ENCODE results near the gene CDCA4. TPM values are rescaled to one million over a fixed set of nuclear protein-coding genes. Genes with fewer than 3 reads are reported as not detected.

Gene CDCA4
- total and polyA plus RNA-seq, 2 experiments from 2014 or later = 24.0 to 27.5 TPM

DNA sequence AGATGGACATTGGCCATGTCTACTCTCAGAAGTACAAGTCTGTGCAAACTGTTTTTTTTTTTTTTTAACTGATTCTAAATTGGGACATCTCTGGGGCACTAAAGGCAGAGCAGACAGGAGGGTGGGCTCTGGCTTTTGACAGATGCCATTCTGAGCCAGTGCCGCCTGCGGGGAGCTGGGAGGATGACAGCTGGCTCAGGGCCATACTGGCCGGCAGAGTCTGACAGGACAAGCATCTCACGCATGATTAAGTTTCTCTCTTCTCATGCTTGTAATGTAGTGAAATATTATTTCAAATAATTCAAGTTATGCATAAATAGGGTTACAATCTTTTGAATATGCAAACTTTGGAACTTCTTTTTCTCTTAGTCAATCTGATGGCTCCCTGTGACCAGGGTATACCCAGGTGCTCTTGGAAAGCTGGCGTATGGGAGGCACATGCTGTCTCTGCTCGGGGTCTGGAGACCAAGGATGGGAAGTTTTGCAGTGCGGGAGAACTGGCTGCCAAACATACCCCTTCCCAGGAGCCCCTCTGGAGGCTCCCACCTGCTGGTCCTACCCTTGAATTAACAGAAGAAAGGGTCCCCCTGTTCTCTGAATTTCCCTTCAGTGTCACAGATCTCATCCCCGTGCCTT, 7.6 kb downstream of the CDCA4 start:
- H3K4me1 ChIP-seq (ENCODE audit: insufficient read depth) = no peaks in the 10 kb centered on the region
- peak; percentile 47 for DNase-seq
- H3F3A ChIP-seq (ENCODE audit: insufficient read depth) = no peaks in the 10 kb centered on the region; the same call in 1 of the 2 replicates
- 33 to 38% methylated on average over 8 of the region's 8 CpGs for WGBS, 2 experiments (ENCODE audit: low coverage in 1 of 2, low lambda C conversion rate in 2 of 2, missing lambda C conversion rate in 2 of 2)
- no peak overlapping the region for H3K4me3 ChIP-seq
- no peak overlapping the region for H3K4me2 ChIP-seq (ENCODE audit: unreplicated experiment)
- no peaks in the 10 kb centered on the region for H4K20me1 ChIP-seq (ENCODE audit: insufficient read depth)
- H3K79me2 ChIP-seq (ENCODE audit: insufficient read depth) = peaks cover 100% of the 10 kb centered on the region
- no peak overlapping the region for H3K27ac ChIP-seq
- no peaks in the 10 kb centered on the region for H3K9me2 ChIP-seq (ENCODE audit: insufficient read depth)
- H2AFZ ChIP-seq = no peak overlapping the region
- in situ Hi-C loops (cut with MboI) = no loop called here
- no peaks in the 10 kb centered on the region for H3K9me3 ChIP-seq (ENCODE audit: low read depth)
- peaks cover 6% of the 10 kb centered on the region; the same call in 1 of the 2 replicates for H3K36me3 ChIP-seq (ENCODE audit: low read depth)
- H3K27me3 ChIP-seq (replicated peaks; ENCODE audit: insufficient read depth) = no peaks in the 10 kb centered on the region
- no peak overlapping the region for H3K9ac ChIP-seq
- TF ChIP-seq EZH2 (IDR thresholded peaks at IDR 0.05; ENCODE audit: insufficient read depth, poor library complexity, severe bottlenecking) (no peak), EZH2phosphoT487 (IDR thresholded peaks at IDR 0.05; ENCODE audit: insufficient read depth, low read depth) (no peak)

- Histone ChIP-seq H3K79me2 (ENCODE audit: insufficient read depth) (peaks cover 94% of the 10 kb centered on the region), H3K27me3 (replicated peaks; ENCODE audit: insufficient read depth) (no peaks in the 10 kb centered on the region), H3K36me3 (ENCODE audit: low read depth) (peaks cover 6% of the 10 kb centered on the region; the same call in 1 of the 2 replicates), H3K4me3 (no peak overlapping the region), H3K4me2 (ENCODE audit: unreplicated experiment) (no peak overlapping the region), H3K9me2 (ENCODE audit: insufficient read depth) (no peaks in the 10 kb centered on the region), H3K27ac (no peak overlapping the region), H3K9ac (no peak overlapping the region), H3K4me1 (ENCODE audit: insufficient read depth) (no peaks in the 10 kb centered on the region), H4K20me1 (ENCODE audit: insufficient read depth) (no peaks in the 10 kb centered on the region), H3F3A (ENCODE audit: insufficient read depth) (no peaks in the 10 kb centered on the region; the same call in 1 of the 2 replicates), H3K9me3 (ENCODE audit: low read depth) (no peaks in the 10 kb centered on the region), H2AFZ (no peak overlapping the region)
- TF ChIP-seq EZH2 (IDR thresholded peaks at IDR 0.05; ENCODE audit: insufficient read depth, poor library complexity, severe bottlenecking) (no peak), EZH2phosphoT487 (IDR thresholded peaks at IDR 0.05; ENCODE audit: insufficient read depth, low read depth) (no peak)
- 84 to 86% methylated on average over 22 to 23 of the region's 23 CpGs for WGBS, 2 experiments (ENCODE audit: low coverage in 1 of 2, low lambda C conversion rate in 2 of 2, missing lambda C conversion rate in 2 of 2)
- DNase-seq = no peak
- in situ Hi-C loops (cut with MboI) = no loop called here
These were observed 8.5 kb downstream of the CDCA4 start for GRCh38 chr14:105012171-105012985.

DNA sequence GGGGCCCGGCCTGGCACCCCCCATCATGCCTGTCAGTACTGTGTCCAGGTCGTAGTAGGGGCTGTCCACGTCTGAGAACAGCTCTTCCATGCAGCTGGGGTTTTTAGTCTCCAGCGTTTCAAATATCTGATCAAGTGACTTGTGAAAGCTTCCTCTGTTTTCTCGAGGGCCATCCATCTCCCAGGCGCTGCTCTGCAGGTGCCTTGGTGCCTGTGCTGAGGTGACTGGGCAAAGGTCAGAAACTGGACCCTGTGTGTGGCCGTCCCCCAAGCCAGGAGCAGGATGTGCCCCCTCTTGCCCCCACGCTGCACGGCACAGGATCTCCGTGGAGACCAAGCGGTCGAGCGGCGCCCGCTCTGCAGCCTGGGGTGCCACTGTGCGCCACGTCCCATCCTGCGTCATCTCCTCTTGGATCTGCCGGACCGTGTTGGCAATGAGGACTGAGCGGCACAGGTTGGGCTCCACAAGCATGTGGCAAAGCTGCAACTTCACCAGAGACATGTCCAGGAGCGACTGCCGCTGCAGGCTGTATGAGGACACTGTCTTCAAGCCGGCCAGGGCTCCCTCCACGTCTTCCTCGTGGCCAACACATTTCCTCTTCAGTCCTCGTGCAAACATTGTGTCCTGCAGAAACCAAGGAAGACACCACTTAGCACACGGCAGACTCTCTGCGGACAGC, 9.4 kb downstream of the CDCA4 start:
- Histone ChIP-seq H2AFZ (no peak overlapping the region), H3K4me1 (ENCODE audit: insufficient read depth) (no peaks in the 10 kb centered on the region), H3K9me2 (ENCODE audit: insufficient read depth) (no peaks in the 10 kb centered on the region), H4K20me1 (ENCODE audit: insufficient read depth) (no peaks in the 10 kb centered on the region), H3K27me3 (replicated peaks; ENCODE audit: insufficient read depth) (no peaks in the 10 kb centered on the region), H3K4me3 (no peak overlapping the region), H3K79me2 (ENCODE audit: insufficient read depth) (peaks cover 85% of the 10 kb centered on the region), H3K4me2 (ENCODE audit: unreplicated experiment) (no peak overlapping the region), H3K27ac (no peak overlapping the region), H3K9me3 (ENCODE audit: low read depth) (no peaks in the 10 kb centered on the region), H3F3A (ENCODE audit: insufficient read depth) (no peaks in the 10 kb centered on the region; the same call in 1 of the 2 replicates), H3K36me3 (ENCODE audit: low read depth) (peaks cover 6% of the 10 kb centered on the region; the same call in 1 of the 2 replicates), H3K9ac (no peak overlapping the region)
- in situ Hi-C loops (cut with MboI) = no loop called here
- no peak for TF ChIP-seq EZH2phosphoT487 (IDR thresholded peaks at IDR 0.05; ENCODE audit: insufficient read depth, low read depth)
- no peak for TF ChIP-seq EZH2 (IDR thresholded peaks at IDR 0.05; ENCODE audit: insufficient read depth, poor library complexity, severe bottlenecking)
- WGBS, 2 experiments (ENCODE audit: low coverage in 1 of 2, low lambda C conversion rate in 2 of 2, missing lambda C conversion rate in 2 of 2) = 83 to 84% methylated on average over 27 to 29 of the region's 29 CpGs
- DNase-seq = no peak

GRCh38 chr14:105010891-105011291, 10.0 kb downstream of the CDCA4 start:
- Histone ChIP-seq H3K36me3 (ENCODE audit: low read depth) (peaks cover 6% of the 10 kb centered on the region; the same call in 1 of the 2 replicates), H3K4me2 (ENCODE audit: unreplicated experiment) (no peak overlapping the region), H3K27ac (no peak overlapping the region), H3K79me2 (ENCODE audit: insufficient read depth) (peaks cover 79% of the 10 kb centered on the region), H3K4me1 (ENCODE audit: insufficient read depth) (no peaks in the 10 kb centered on the region), H3K4me3 (no peak overlapping the region), H3K9me3 (ENCODE audit: low read depth) (no peaks in the 10 kb centered on the region), H3K9me2 (ENCODE audit: insufficient read depth) (no peaks in the 10 kb centered on the region), H3K9ac (no peak overlapping the region), H2AFZ (no peak overlapping the region), H3K27me3 (replicated peaks; ENCODE audit: insufficient read depth) (no peaks in the 10 kb centered on the region), H3F3A (ENCODE audit: insufficient read depth) (no peaks in the 10 kb centered on the region; the same call in 1 of the 2 replicates), H4K20me1 (ENCODE audit: insufficient read depth) (no peaks in the 10 kb centered on the region)
- 67 to 81% methylated on average over 15 to 17 of the region's 17 CpGs for WGBS, 2 experiments (ENCODE audit: low coverage in 1 of 2, low lambda C conversion rate in 2 of 2, missing lambda C conversion rate in 2 of 2)
- TF ChIP-seq EZH2phosphoT487 (IDR thresholded peaks at IDR 0.05; ENCODE audit: insufficient read depth, low read depth) = no peak
- no peak for TF ChIP-seq EZH2 (IDR thresholded peaks at IDR 0.05; ENCODE audit: insufficient read depth, poor library complexity, severe bottlenecking)
- no peak for DNase-seq
- in situ Hi-C loops (cut with MboI) = no loop called here
